K562 (cell line): ENCODE results near the gene SNRNP40. TPM values are rescaled to one million over a fixed set of nuclear protein-coding genes. Genes with fewer than 3 reads are reported as not detected.

Source experiments
- CBX1 ChIP-seq: sonication (generic); IDR thresholded peaks from 2 replicates; pipeline ENCODE4 v1.6.1; 2016; ENCODE audit warnings: antibody characterized with exemption, low read depth, mild to moderate bottlenecking
- CREBBP ChIP-seq: IDR thresholded peaks from one replicate; pipeline ENCODE4 v1.6.1; 2012; ENCODE audit warnings: low read depth, mild to moderate bottlenecking, control low read depth, inconsistent platforms, low read length
- ERF ChIP-seq: fragments of 450-650 bp; formaldehyde crosslinking; IDR thresholded peaks from 2 replicates; pipeline ENCODE4 v1.4.0; 2020; ENCODE audit warnings: mild to moderate bottlenecking, mixed read lengths
- ETV1 ChIP-seq: fragments of 450-650 bp; conservative IDR thresholded peaks from 2 replicates; pipeline ENCODE4 v1.6.1; 2016; ENCODE audit warnings: missing genetic modification characterization, control low read depth, low read depth, missing compliant biosample characterization
- FIP1L1 ChIP-seq: fragments of 200-400 bp; formaldehyde crosslinking; IDR thresholded peaks from 2 replicates; pipeline ENCODE4 v1.6.1; 2018; ENCODE audit warnings: mild to moderate bottlenecking, low read depth, low read length; ENCODE audit not compliant: poor library complexity, severe bottlenecking
- FOXK2 ChIP-seq, 2 experiments: fragments of 450-650 bp; IDR thresholded peaks in 1 of 2; conservative IDR thresholded peaks in 1 of 2; 2 replicates each; pipeline ENCODE4 v1.6.1; 2016; ENCODE audit warnings: low read depth in 2 of 2, mild to moderate bottlenecking in 1 of 2
- GTF2E2 ChIP-seq: fragments of 200-800 bp; sonication (Bioruptor generic); IDR thresholded peaks from 2 replicates; pipeline ENCODE4 v1.6.1; 2016; ENCODE audit warnings: missing genetic modification characterization, missing compliant biosample characterization
- ILF3 ChIP-seq: fragments of 450-650 bp; IDR thresholded peaks from 2 replicates; pipeline ENCODE4 v1.6.1; 2018; ENCODE audit warnings: antibody characterized with exemption, mild to moderate bottlenecking, moderate library complexity, borderline replicate concordance
- IRF1 ChIP-seq: sonication (generic); formaldehyde crosslinking; IDR thresholded peaks from 2 replicates; pipeline ENCODE4 v1.8.0; 2022; ENCODE audit warnings: missing genetic modification reagents, mild to moderate bottlenecking, borderline replicate concordance
- MAZ ChIP-seq, 2 experiments: fragments of 450-650 bp in 1 of 2; sonication (generic) in 1 of 2; formaldehyde crosslinking; IDR thresholded peaks in 1 of 2; conservative IDR thresholded peaks in 1 of 2; 2 replicates each; pipeline versions ENCODE4 v1.4.0 to v1.5.0; 2020; ENCODE audit warnings: mild to moderate bottlenecking in 1 of 2, missing genetic modification reagents in 1 of 2
- NR2C1 ChIP-seq, 2 experiments: fragments of 450-650 bp; IDR thresholded peaks; 2 replicates each; pipeline ENCODE4 v1.6.1; 2017; ENCODE audit warnings: mild to moderate bottlenecking in 2 of 2, antibody characterized with exemption in 1 of 2, inconsistent platforms in 1 of 2, missing compliant biosample characterization in 1 of 2, missing genetic modification characterization in 1 of 2
- PML ChIP-seq: IDR thresholded peaks from 2 replicates; pipeline ENCODE4 v1.6.1; 2012; ENCODE audit warnings: low read length, inconsistent platforms
- PURB ChIP-seq: sonication (generic); formaldehyde crosslinking; IDR thresholded peaks from 2 replicates; pipeline ENCODE4 v1.9.0; 2021; ENCODE audit warnings: low read depth, mild to moderate bottlenecking, missing genetic modification reagents
- SMAD1 ChIP-seq: fragments of 150-350 bp; IDR thresholded peaks from 2 replicates; pipeline ENCODE4 v1.6.1; 2014; ENCODE audit warnings: low read length, low read depth; ENCODE audit not compliant: partially characterized antibody
- SMARCC2 ChIP-seq: fragments of 450-650 bp; IDR thresholded peaks from 2 replicates; pipeline ENCODE4 v1.6.1; 2017; ENCODE audit warnings: antibody characterized with exemption, moderate library complexity, mild to moderate bottlenecking, low read depth
- TCF7 ChIP-seq: sonication (generic); IDR thresholded peaks from 2 replicates; pipeline ENCODE4 v1.6.1; 2016; ENCODE audit warnings: antibody characterized with exemption, borderline replicate concordance
- ZFX ChIP-seq: sonication (generic); formaldehyde crosslinking; IDR thresholded peaks from 2 replicates; pipeline ENCODE4 v1.8.0; 2022; ENCODE audit warnings: mild to moderate bottlenecking, missing genetic modification reagents, moderate library complexity
- ZNF75A ChIP-seq: fragments of 450-650 bp; formaldehyde crosslinking; IDR thresholded peaks from 2 replicates; pipeline ENCODE4 v1.4.0; 2020; ENCODE audit warnings: mild to moderate bottlenecking
- ZNF766 ChIP-seq: fragments of 200-800 bp; sonication (Bioruptor generic); conservative IDR thresholded peaks from 2 replicates; pipeline ENCODE4 v1.6.1; 2016; ENCODE audit warnings: missing genetic modification characterization, missing compliant biosample characterization
- polyA plus RNA-seq, 8 experiments: library from polyadenylated mRNA; depleted of rRNA in 4 of 8; stranded (reverse) in 5 of 8; unstranded in 3 of 8; fragments of >200 nt; fragmentation: Nextera tagmentation in 2 of 8; fragmentation: Illumina TruSeq in 1 of 8; extraction: Ambion mirVana in 2 of 8; extraction: Trizol in 1 of 8; gene quantifications; 2 replicates each; pipeline versions ENCODE4 v1.2.1 to v1.2.3, GENCODE V29; 2011 to 2014; ENCODE audit warnings: inconsistent platforms in 1 of 8, missing spikeins in 1 of 8
- total RNA-seq, 7 experiments: library from RNA; depleted of rRNA in 6 of 7; stranded (reverse); fragments of >200 nt in 6 of 7; fragmentation: Illumina TruSeq in 2 of 7; extraction: Trizol in 2 of 7; gene quantifications; 2 replicates each; pipeline versions ENCODE4 v1.2.1 to v1.2.3, GENCODE V29; 2011 to 2021; ENCODE audit warnings: low replicate concordance in 1 of 7
- TF ChIP-seq, protein P1 (sequence below), 2 experiments: IDR thresholded peaks; 2 replicates each; pipeline ENCODE4 v1.6.1; 2012; ENCODE audit warnings: improper control_type of control experiment in 2 of 2, low read depth in 2 of 2, low read length in 2 of 2, borderline replicate concordance in 1 of 2

The SNRNP40 gene
- total and polyA plus RNA-seq, 9 of the 15 experiments (the other 6 are each of a cell fraction or from before 2014, with no cell fraction given): 48.7 to 278 (median 163) TPM

DNA sequence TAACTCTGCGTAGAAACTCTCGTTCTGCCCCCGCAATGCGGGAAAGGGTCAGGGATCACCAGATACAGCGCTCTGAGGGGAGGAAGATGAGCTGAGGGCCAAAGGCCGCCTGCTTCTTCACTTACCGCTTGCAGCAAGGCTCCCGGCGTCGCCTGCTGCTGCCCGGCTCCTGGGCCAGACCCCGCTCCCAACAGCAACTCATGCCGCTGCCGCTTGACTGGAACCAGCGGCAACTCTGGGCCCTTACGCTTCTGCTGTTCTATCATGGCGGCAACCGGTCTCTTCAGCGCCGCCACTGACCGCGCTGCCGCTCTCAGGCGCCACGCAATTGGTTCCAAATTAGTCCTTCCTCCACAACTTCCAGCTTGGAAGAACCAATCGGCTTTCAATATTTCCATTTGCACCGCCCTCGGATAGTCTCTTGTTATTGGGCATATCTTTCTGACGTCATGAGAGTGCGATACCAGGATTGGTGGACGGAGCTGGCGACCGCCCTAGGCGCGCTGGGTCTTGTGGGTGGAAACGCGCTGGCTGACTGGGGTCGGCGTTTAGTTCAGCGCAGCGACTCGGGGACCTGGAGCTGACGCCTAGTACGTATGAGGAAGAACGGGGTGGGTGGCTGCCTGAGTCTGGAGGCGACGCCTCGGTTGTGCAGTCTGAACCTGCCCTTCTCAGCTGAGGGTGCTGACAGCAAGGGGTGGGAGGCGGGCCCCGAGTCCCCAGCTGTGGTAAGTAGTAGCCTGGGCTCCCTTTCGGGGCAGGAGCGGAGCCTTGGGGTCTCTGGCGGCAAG lies at the start of gene SNRNP40, which contains the start of gene ZCCHC17 (continued):
- TF ChIP-seq IRF1 (CRISPR knock-in tag) (no peak), ZFX (peak; percentile 95), ZNF766 (CRISPR knock-in tag) (no peak), PURB (no peak), NR2C1 (IDR thresholded peaks at IDR 0.05) (no peak), NR2C1 (tag; IDR thresholded peaks at IDR 0.05) (peak; percentile 65; the same call in 1 of the 2 replicates), ERF (CRISPR knock-in tag) (0 out of 2 replicates have a peak, but pooled peaks have one; percentile 60), ILF3 (no peak), GTF2E2 (tag) (peak; percentile 89; the same call in 1 of the 2 replicates), FOXK2 (conservative IDR thresholded peaks at IDR 0.05 in 1 of 2, IDR thresholded peaks at IDR 0.05 in 1 of 2; ENCODE audit: low read depth in 2 of 2) (peak; percentile 63 to 69; a peak in 3 of 4 replicates), TCF7 (no peak; the same call in 1 of the 2 replicates), FIP1L1 (no peak), CREBBP (no peak), SMAD1 (no peak), MAZ (CRISPR knock-in tag; conservative IDR thresholded peaks at IDR 0.05 in 1 of 2, IDR thresholded peaks at IDR 0.05 in 1 of 2) (peak; percentile 57 to 70; a peak in 3 of 4 replicates), PML (peak; percentile 77; the same call in 1 of the 2 replicates), ETV1 (no peak), ZNF75A (CRISPR knock-in tag) (no peak), CBX1 (peak; percentile 14; the same call in 1 of the 2 replicates), SMARCC2 (peak; percentile 57; the same call in 1 of the 2 replicates)
- TF ChIP-seq, protein P1, sequence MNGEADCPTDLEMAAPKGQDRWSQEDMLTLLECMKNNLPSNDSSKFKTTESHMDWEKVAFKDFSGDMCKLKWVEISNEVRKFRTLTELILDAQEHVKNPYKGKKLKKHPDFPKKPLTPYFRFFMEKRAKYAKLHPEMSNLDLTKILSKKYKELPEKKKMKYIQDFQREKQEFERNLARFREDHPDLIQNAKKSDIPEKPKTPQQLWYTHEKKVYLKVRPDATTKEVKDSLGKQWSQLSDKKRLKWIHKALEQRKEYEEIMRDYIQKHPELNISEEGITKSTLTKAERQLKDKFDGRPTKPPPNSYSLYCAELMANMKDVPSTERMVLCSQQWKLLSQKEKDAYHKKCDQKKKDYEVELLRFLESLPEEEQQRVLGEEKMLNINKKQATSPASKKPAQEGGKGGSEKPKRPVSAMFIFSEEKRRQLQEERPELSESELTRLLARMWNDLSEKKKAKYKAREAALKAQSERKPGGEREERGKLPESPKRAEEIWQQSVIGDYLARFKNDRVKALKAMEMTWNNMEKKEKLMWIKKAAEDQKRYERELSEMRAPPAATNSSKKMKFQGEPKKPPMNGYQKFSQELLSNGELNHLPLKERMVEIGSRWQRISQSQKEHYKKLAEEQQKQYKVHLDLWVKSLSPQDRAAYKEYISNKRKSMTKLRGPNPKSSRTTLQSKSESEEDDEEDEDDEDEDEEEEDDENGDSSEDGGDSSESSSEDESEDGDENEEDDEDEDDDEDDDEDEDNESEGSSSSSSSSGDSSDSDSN (IDR thresholded peaks at IDR 0.05; ENCODE audit: borderline replicate concordance in 1 of 2, low read depth in 2 of 2, low read length in 2 of 2): peak in 1 of 2 experiments; percentile 20; a peak in 1 of 4 replicates
